Nephron progenitor cell (in vitro differentiated cells): ENCODE measurements around the gene ASIC3.

Source experiments
- DNase-seq: peaks from one replicate; pipeline ENCODE4 v3.0.0; 2021
- H3K27ac Mint-ChIP-seq: 2 replicates; pipeline ENCODE4 v1.8.0; 2021; ENCODE audit warnings: mild to moderate bottlenecking, moderate library complexity, mixed read lengths
- H3K27me3 Mint-ChIP-seq: 2 replicates; pipeline ENCODE4 v1.8.0; 2021; ENCODE audit warnings: mild to moderate bottlenecking, low read depth, mixed read lengths; ENCODE audit not compliant: poor library complexity
- H3K36me3 Mint-ChIP-seq: 2 replicates; pipeline ENCODE4 v1.8.0; 2021; ENCODE audit warnings: low read depth, mixed read lengths
- H3K4me1 Mint-ChIP-seq: 2 replicates; pipeline ENCODE4 v1.8.0; 2021; ENCODE audit warnings: mixed read lengths
- H3K4me3 Mint-ChIP-seq: 2 replicates; pipeline ENCODE4 v1.8.0; 2021; ENCODE audit warnings: mild to moderate bottlenecking, moderate library complexity, mixed read lengths
- H3K9me3 Mint-ChIP-seq: 2 replicates; pipeline ENCODE4 v1.8.0; 2021; ENCODE audit warnings: mild to moderate bottlenecking, moderate library complexity, mixed read lengths
- TF ChIP-seq, protein P1 (sequence below): fragments of 200-600 bp; sonication (generic); IDR thresholded peaks from 2 replicates; pipeline ENCODE4 v1.5.0; 2021; ENCODE audit warnings: antibody characterized with exemption

Gene ASIC3

GRCh38 chr7:151015967-151016366 is 32.4 kb upstream of the ASIC3 start:
- H3K27ac Mint-ChIP-seq = no peak overlapping the region
- TF ChIP-seq, protein P1, sequence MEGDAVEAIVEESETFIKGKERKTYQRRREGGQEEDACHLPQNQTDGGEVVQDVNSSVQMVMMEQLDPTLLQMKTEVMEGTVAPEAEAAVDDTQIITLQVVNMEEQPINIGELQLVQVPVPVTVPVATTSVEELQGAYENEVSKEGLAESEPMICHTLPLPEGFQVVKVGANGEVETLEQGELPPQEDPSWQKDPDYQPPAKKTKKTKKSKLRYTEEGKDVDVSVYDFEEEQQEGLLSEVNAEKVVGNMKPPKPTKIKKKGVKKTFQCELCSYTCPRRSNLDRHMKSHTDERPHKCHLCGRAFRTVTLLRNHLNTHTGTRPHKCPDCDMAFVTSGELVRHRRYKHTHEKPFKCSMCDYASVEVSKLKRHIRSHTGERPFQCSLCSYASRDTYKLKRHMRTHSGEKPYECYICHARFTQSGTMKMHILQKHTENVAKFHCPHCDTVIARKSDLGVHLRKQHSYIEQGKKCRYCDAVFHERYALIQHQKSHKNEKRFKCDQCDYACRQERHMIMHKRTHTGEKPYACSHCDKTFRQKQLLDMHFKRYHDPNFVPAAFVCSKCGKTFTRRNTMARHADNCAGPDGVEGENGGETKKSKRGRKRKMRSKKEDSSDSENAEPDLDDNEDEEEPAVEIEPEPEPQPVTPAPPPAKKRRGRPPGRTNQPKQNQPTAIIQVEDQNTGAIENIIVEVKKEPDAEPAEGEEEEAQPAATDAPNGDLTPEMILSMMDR = no peak
- peaks cover 11% of the 10 kb centered on the region for H3K36me3 Mint-ChIP-seq
- H3K4me3 Mint-ChIP-seq = no peak overlapping the region
- no peaks in the 10 kb centered on the region for H3K9me3 Mint-ChIP-seq
- H3K27me3 Mint-ChIP-seq = peaks cover 48% of the 10 kb centered on the region
- H3K4me1 Mint-ChIP-seq = peaks cover 64% of the 10 kb centered on the region
- no peak for DNase-seq

DNA sequence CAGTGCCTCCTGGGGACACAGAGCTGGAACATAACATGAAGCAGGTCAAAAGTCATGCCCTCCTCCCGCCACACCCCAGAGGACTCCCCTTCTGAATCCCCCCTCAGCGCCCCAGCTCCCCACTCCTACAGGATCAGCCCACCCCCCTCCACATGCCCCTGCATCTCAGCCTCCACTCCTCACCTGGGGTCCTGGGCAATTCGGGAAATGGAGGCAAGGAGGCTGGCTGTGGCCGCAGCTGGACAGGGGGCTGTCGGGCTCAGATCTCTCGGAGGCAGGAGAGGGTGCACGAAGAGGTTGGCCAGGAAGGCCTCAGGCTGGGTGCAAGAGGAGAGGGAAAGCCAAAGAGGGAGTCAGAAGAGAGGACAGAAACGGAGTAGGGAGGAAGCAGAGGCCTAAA is 31.8 kb upstream of the ASIC3 start:
- H3K4me1 Mint-ChIP-seq = peaks cover 66% of the 10 kb centered on the region
- H3K4me3 Mint-ChIP-seq = no peak overlapping the region
- TF ChIP-seq, protein P1 = no peak
- peaks cover 48% of the 10 kb centered on the region for H3K27me3 Mint-ChIP-seq
- H3K9me3 Mint-ChIP-seq = no peaks in the 10 kb centered on the region
- H3K27ac Mint-ChIP-seq = no peak overlapping the region
- H3K36me3 Mint-ChIP-seq = peaks cover 11% of the 10 kb centered on the region
- DNase-seq = no peak

- TF ChIP-seq, protein P1 = no peak
- Mint-ChIP-seq H3K4me1 (peaks cover 66% of the 10 kb centered on the region), H3K4me3 (no peak overlapping the region), H3K9me3 (no peaks in the 10 kb centered on the region), H3K27me3 (peaks cover 46% of the 10 kb centered on the region), H3K27ac (no peak overlapping the region), H3K36me3 (peaks cover 11% of the 10 kb centered on the region)
- no peak for DNase-seq
Observed at GRCh38 chr7:151016942-151017341, 31.4 kb upstream of the ASIC3 start.

DNA sequence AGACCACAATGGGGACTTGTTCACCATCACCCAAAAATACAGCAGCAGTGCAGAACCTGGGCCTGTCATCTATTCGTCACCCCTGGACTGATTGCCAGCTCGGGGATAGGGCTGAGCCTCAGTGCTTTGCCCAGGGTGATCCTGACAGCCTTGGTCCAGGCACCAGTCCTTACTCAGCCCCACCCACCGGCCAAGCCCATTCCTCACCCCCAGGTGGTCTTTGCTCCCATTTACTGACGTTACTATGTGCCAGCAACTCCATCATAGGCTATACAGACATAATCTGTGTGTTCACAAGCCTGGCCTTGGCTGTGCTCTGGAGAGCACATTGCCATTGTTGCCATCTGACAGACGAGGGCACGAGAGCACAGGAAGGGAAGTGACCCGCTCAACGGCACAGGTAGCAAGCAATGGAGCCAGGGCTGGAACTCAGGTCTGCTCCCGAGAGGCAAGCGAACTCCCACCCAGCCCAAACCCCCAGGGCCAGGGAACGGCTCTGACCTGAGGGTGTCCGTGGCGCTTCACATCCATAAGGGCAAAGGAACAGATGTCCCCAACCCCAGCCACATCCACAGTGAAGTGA is 30.9 kb upstream of the ASIC3 start:
- Mint-ChIP-seq H3K4me3 (peak overlapping the region; percentile 72), H3K4me1 (peaks cover 63% of the 10 kb centered on the region), H3K36me3 (peaks cover 11% of the 10 kb centered on the region), H3K27ac (no peak overlapping the region), H3K27me3 (peaks cover 42% of the 10 kb centered on the region), H3K9me3 (no peaks in the 10 kb centered on the region)
- TF ChIP-seq, protein P1 = no peak
- no peak for DNase-seq

DNA sequence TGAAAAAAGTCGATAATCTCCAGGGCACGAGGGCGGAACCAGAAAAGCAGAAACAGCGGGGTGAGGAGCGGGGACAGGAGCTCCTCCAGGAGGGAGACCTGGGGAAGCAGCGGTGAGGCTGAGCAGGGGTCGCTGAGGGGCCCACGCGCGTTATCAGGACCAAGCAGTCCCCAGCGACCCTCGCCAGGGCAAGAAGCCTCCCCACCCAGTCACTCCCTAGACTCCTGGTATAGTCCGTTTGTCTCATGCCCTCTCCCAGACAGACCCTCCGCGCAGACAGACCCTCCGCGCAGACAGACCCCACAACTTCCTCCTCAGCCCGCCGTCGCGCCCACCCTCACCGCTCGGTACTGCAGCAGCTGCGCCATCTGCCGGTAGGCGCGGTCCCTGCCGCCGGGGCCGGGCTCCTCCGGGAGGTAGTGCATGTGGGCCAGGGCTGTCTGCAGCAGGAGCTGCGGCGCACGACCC is 30.3 kb upstream of the ASIC3 start:
- H3K4me3 Mint-ChIP-seq = peak overlapping the region; percentile 72

More for the DNA sequence above, 30.3 kb upstream of the ASIC3 start:
- H3K27me3 Mint-ChIP-seq = peaks cover 42% of the 10 kb centered on the region
- DNase-seq = peak; percentile 97
- H3K36me3 Mint-ChIP-seq = peaks cover 11% of the 10 kb centered on the region
- TF ChIP-seq, protein P1 = peak; percentile 88
- no peak overlapping the region for H3K27ac Mint-ChIP-seq
- H3K9me3 Mint-ChIP-seq = no peaks in the 10 kb centered on the region
- H3K4me1 Mint-ChIP-seq = peaks cover 60% of the 10 kb centered on the region
